HG02763 (cell line): ENCODE results near the gene AK6.
A peak's percentile ranks its signal among the peaks of the same experiment; 100 is the strongest.
"Not testable (repeated sequence)": the region's sequence is repeated elsewhere in the genome, so short reads cannot be mapped to it uniquely, and the experiment has no call there.

Source experiments
- ATAC-seq: cut with Tn5 transposase; IDR thresholded peaks from one replicate; pipeline ENCODE4 v1.9.1; 2021; ENCODE audit warnings: mild to moderate bottlenecking, moderate library complexity; ENCODE audit not compliant: unreplicated experiment

AK6 gene

GRCh38 chr5:69341520-69342161 lies 27.7 kb downstream of the AK6 start:
- no peak for ATAC-seq

DNA sequence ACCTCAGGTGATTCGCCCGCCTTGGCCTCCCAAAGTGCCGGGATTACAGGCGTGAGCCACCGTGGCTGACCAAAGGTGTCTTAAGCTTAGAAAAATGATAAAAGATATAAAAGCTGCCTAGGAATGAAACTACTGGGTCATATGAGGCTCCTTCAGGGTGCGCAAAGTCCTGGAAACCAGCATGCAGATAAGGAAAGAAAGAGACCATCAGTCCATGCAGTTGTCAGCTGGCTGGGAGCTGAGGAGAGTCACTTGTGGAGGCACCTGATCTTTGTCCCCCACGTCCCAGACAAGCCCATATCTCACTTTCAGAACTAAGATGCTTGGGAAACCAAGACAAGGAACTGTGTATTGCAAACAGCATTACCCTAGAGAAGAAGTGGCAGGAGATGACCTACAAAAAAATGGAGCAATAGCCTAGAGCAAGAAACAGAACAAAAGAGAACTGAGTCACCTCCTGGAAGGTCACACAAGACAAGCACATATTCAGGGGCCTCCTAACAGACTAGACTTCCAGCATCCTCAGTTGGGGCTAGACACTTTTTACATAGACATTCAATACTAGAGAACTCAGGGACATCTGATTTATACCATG lies 33.9 kb downstream of the AK6 start:
- no peak for ATAC-seq

DNA sequence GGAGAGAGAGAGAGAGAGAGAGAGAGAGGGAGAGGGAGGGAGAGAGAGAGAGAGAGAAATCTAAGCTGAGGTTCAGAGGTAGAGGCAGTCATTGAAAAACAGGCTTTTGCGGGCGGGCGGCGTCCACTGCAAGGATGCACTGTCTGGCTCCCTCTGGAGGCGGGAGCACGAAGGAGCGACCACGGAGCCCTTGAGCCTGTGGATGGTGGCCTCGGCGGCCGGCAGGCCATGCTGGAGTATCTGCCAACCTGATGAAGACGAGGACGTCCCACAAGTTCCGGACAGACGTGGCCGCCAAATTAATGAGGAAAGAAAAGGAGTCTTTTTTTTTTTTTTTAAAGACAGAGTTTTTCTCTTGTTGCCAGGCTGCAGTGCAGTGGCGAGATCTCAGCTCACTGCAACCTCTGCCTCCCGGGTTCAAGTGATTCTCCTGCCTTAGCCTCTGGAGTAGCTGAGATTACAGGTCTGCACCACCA lies 34.5 kb downstream of the AK6 start:
- peak; percentile 55 for ATAC-seq

- ATAC-seq: not testable (repeated sequence)
These were observed 35.5 kb downstream of the AK6 start for GRCh38 chr5:69333668-69334315.

- ATAC-seq: no peak
These were observed 37.5 kb downstream of the AK6 start for GRCh38 chr5:69331528-69332445.

DNA sequence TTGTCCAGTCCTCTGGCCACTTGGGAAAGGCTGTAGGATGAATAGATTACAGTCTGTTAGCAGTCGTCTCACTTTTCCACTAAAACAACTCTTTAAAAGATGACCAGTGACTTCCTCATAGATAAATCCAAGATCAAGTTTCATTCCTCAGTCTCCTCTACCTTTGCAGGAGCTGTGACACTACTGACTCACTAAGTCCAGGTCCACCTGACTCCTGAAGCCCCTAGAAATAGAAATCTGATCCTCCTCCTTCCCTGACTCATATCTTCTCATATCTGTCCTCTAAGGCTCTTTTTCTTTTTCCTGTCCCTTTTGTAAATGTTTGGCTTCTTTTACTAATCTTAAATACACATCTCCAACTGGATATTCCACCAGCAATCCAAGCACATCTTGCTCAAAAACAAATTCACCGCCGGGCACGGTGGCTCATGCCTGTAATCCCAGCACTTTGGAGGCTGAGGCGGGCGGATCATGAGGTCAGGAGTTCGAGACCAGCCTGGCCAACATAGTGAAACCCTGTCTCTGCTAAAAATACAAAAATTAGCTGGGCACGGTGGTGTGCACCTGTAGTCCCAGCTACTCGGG lies 39.3 kb downstream of the AK6 start:
- ATAC-seq: no peak

DNA sequence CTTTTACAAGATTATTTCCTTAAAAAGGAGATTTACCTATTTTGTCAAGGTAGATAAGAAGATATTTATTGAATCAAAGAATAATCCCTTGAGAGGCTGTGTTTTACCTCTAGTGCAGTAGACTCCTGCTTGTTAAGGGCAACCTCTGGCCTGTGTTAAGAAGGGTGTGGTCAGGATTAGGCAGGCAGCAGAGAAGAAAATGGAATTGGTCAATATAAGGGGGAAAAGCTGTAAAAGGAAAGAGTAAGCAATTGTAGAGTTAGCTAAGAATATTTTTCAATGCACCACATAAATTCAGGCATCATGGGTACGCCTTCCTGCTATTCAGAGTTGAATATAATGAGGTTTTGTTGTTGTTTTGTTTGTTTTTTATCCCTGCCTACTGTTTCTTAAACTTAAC lies 43.0 kb downstream of the AK6 start:
- ATAC-seq: no peak

DNA sequence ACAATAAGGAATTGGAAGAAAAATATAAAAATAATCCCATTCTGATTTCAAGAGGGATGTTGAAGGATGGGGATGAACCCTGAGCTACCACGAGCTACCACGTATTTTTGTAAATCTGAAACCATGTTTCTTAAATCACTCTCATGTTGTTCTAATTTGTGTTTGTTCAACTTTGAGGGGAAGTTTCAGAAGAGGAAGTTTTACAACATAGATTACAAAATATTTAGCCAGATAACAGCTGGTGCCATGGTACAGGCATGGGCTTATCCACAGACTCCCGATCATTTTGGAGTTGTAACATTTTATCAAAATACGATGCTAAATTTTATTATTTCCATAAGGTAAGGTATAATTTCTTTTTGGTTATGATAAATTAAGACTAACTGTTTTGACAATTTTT lies 51.9 kb downstream of the AK6 start:
- no peak for ATAC-seq

DNA sequence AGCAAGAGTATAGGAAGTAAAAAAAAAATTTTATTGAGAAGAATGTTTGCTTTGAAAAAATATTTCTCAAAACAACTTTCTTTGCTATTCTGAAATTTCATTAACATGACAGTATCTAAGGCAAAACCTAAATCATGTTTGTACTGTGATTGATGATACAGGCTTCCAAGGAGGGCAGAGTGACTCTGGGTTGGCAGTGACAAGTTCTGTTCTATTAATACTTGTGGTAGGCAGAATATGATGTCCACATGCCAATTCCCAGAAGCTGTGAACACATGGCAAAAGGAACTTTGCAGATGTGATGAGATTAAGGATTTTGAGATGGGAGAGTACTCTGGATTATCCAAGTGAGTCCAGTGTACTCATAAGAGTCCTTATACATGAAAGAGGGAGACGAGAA lies 53.3 kb downstream of the AK6 start:
- ATAC-seq: no peak

DNA sequence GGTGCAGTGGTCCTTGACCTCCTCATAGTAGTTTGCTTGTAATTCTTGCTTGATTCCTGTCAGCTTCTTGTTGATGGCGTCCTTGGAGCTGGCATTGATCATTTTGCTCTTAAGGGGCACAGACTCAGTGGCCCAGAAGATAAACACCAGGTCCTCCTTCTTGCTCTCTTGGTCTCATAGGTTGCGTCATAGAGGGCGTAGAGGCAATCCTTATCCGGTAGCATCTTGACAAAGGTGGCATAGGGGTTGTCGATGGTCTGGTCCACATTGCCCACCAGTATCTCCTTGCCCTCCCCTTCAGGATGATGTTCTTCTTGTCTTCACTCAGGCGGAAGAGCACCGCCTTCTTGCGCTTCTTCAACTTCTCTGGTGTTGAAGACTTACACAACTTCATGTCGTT lies 55.9 kb downstream of the AK6 start:
- ATAC-seq: no peak

DNA sequence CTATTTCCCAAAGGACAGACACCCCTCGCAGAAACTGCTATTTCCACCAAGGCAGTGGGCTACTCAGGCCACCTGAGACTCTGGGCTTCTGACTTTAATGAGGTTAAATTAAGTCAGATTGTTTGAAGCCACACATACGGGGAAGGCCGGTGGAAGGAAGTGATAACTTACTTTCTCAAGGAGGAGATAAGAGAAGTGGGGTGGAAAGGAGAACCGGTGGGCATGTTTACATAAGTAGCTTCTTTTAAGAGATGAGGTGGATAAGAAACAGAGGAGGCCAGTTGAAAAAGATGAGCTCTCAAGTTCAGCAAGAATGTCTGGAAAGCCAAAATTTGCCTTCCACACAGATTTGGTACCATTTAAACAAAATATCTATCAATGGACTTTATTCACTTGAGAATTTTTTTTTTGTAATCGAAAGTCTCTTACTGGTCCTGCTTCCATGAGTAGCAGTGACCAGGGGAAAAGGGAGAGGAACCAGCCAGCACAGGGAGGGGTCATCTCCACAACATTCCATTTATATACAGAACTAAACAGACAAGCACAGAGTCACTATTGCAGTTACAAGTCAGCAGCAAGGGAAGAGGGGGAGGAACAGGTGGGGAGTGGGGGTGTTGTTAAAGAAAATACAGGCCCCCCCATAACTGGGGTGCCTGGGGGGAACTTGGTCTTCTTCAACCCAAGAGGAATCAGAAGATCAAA lies 56.7 kb downstream of the AK6 start:
- ATAC-seq: no peak

- no peak for ATAC-seq
These were observed 59.9 kb downstream of the AK6 start for GRCh38 chr5:69309380-69309779.

- no peak for ATAC-seq
These were observed 61.2 kb downstream of the AK6 start for GRCh38 chr5:69308046-69308553.

DNA sequence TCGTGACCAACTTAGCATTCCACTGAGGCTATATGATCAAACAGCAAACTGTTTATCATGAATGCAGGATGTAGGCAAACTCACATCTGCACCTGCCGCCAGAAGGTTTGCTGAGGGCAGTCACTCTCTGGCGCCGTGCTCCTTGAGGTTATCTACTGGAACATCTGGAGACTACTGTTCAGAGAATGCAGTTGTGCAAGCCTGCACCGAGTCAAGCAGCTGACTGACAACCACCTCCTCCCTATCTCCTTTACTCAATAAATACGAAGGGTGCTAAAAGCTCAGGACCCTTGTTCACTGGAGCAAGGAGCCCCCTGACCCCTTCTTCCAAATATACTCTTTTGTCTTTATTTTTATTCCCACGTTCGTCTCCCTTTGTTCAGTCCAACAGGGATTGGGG lies 63.8 kb downstream of the AK6 start:
- no peak for ATAC-seq
